IMR-90 (cell line): ENCODE data around the gene MORF4L2. TPM values are rescaled to one million over a fixed set of nuclear protein-coding genes. Genes with fewer than 3 reads are reported as not detected.

Source experiments
- ATAC-seq: fragments of 200-7000 bp; cut with Tn5 transposase; 2 replicates; pipeline ENCODE4 v1.9.1; 2020; ENCODE audit warnings: low read depth, mild to moderate bottlenecking, moderate library complexity
- BruUV-seq: library from RNA; stranded (reverse); fragments of 400-500 nt; replicated peaks from 2 replicates; lab custom pipeline; 2021; lab: Mats Ljungman, UMichigan
- CTCF ChIA-PET: fragments of 300-600 bp; formaldehyde crosslinking; extraction: SDS; loops from one replicate; lab custom pipeline; 2021; ENCODE audit warnings: antibody characterized with exemption; lab: Yijun Ruan, JAX
- POLR2A ChIA-PET: fragments of 300-600 bp; sonication (Branson Sonifier 250); formaldehyde crosslinking; loops from one replicate; lab custom pipeline; 2022; ENCODE audit warnings: antibody characterized with exemption; ENCODE audit not compliant: unreplicated experiment; lab: Charles Lee
- DNase-seq: peaks from one replicate; pipeline ENCODE4 v3.0.0; 2013
- H2AFZ ChIP-seq: replicated peaks from 2 replicates; pipeline ENCODE3; 2013; ENCODE audit warnings: low read length, mild to moderate bottlenecking; ENCODE audit not compliant: poor library complexity
- H2AK5ac ChIP-seq: 2 replicates; pipeline ENCODE4 v1.6.1; 2013; ENCODE audit warnings: low read depth, low read length, inconsistent platforms
- H2AK9ac ChIP-seq: replicated peaks from 2 replicates; pipeline ENCODE3; 2013; ENCODE audit warnings: mild to moderate bottlenecking, low read depth, low read length, moderate library complexity; ENCODE audit not compliant: poor library complexity
- H2BK120ac ChIP-seq: 2 replicates; pipeline ENCODE4 v1.6.1; 2013; ENCODE audit warnings: low read depth, low read length, inconsistent platforms
- H2BK15ac ChIP-seq: 3 replicates; pipeline ENCODE4 v1.6.1; 2013; ENCODE audit warnings: low read depth, low read length, inconsistent platforms
- H2BK20ac ChIP-seq: 2 replicates; pipeline ENCODE4 v1.6.1; 2013; ENCODE audit warnings: low read depth, mild to moderate bottlenecking, inconsistent platforms, low read length, moderate library complexity
- H2BK5ac ChIP-seq: 2 replicates; pipeline ENCODE4 v1.6.1; 2013; ENCODE audit warnings: mild to moderate bottlenecking, low read depth, low read length, inconsistent platforms; ENCODE audit not compliant: poor library complexity, severe bottlenecking
- H3K14ac ChIP-seq: replicated peaks from 2 replicates; pipeline ENCODE4 v1.6.1; 2013; ENCODE audit warnings: low read depth, low read length, inconsistent platforms
- H3K18ac ChIP-seq: 2 replicates; pipeline ENCODE4 v1.6.1; 2013; ENCODE audit warnings: low read depth, low read length, control low read depth
- H3K23ac ChIP-seq: 2 replicates; pipeline ENCODE4 v1.6.1; 2013; ENCODE audit warnings: low read depth, low read length, inconsistent platforms
- H3K27ac ChIP-seq: 2 replicates; pipeline ENCODE4 v1.5.1; 2013; ENCODE audit warnings: mild to moderate bottlenecking, control low read depth, low read length; ENCODE audit not compliant: insufficient read depth
- H3K27me3 ChIP-seq: 2 replicates; pipeline ENCODE4 v1.6.1; 2013; ENCODE audit warnings: low read length; ENCODE audit not compliant: control insufficient read depth, insufficient read depth
- H3K36me3 ChIP-seq: 2 replicates; pipeline ENCODE4 v1.6.1; 2013; ENCODE audit warnings: low read length, mixed read lengths; ENCODE audit not compliant: control insufficient read depth, insufficient read depth
- H3K4ac ChIP-seq: 2 replicates; pipeline ENCODE4 v1.6.1; 2013; ENCODE audit warnings: low read depth, low read length, inconsistent platforms
- H3K4me1 ChIP-seq: 2 replicates; pipeline ENCODE4 v1.6.1; 2013; ENCODE audit warnings: low read length, mixed read lengths; ENCODE audit not compliant: control insufficient read depth, insufficient read depth
- H3K4me2 ChIP-seq: 2 replicates; pipeline ENCODE4 v1.6.1; 2013; ENCODE audit warnings: low read depth, mild to moderate bottlenecking, control low read depth, low read length, moderate library complexity
- H3K4me3 ChIP-seq: 2 replicates; pipeline ENCODE4 v1.5.1; 2013; ENCODE audit warnings: low read depth, mild to moderate bottlenecking, control low read depth, low read length, moderate library complexity; ENCODE audit not compliant: insufficient read depth
- H3K56ac ChIP-seq: 2 replicates; pipeline ENCODE4 v1.6.1; 2013; ENCODE audit warnings: low read length, inconsistent platforms; ENCODE audit not compliant: insufficient read depth; ENCODE audit errors: extremely low read depth
- H3K79me1 ChIP-seq, 2 experiments: 2 replicates each; pipeline ENCODE4 v1.6.1; 2013; ENCODE audit warnings: low read length in 2 of 2, inconsistent platforms in 1 of 2, low read depth in 1 of 2
- H3K9ac ChIP-seq: 2 replicates; pipeline ENCODE4 v1.6.1; 2013; ENCODE audit warnings: low read depth, low read length, control low read depth
- H3K9me1 ChIP-seq: 2 replicates; pipeline ENCODE4 v1.6.1; 2013; ENCODE audit warnings: low read length, inconsistent platforms; ENCODE audit not compliant: insufficient read depth
- H3K9me3 ChIP-seq: 2 replicates; pipeline ENCODE4 v1.6.1; 2013; ENCODE audit warnings: low read length; ENCODE audit not compliant: control insufficient read depth, insufficient read depth
- H4K20me1 ChIP-seq: 2 replicates; pipeline ENCODE4 v1.6.1; 2013; ENCODE audit warnings: low read length, inconsistent platforms; ENCODE audit not compliant: insufficient read depth
- H4K5ac ChIP-seq: 2 replicates; pipeline ENCODE4 v1.6.1; 2013; ENCODE audit warnings: mild to moderate bottlenecking, low read depth, low read length, control low read depth
- H4K8ac ChIP-seq, 2 experiments: 2 replicates each; pipeline ENCODE4 v1.6.1; 2013; ENCODE audit warnings: low read depth in 2 of 2, low read length in 2 of 2, control low read depth in 1 of 2, inconsistent platforms in 1 of 2
- H4K91ac ChIP-seq: 2 replicates; pipeline ENCODE4 v1.6.1; 2013; ENCODE audit warnings: low read depth, low read length, inconsistent platforms; ENCODE audit not compliant: insufficient read depth
- BHLHE40 ChIP-seq: fragments of 150-350 bp; IDR thresholded peaks from 2 replicates; pipeline ENCODE4 v1.6.1; 2016; ENCODE audit warnings: mild to moderate bottlenecking, low read depth, low read length
- CEBPB ChIP-seq: IDR thresholded peaks from 2 replicates; pipeline ENCODE4 v1.6.1; 2012; ENCODE audit warnings: low read depth, low read length, improper control_type of control experiment
- CHD1 ChIP-seq: IDR thresholded peaks from 2 replicates; pipeline ENCODE4 v1.6.1; 2012; ENCODE audit warnings: low read depth, low read length, improper control_type of control experiment
- CTCF ChIP-seq: conservative IDR thresholded peaks from 2 replicates; pipeline ENCODE4 v1.5.1; 2012; ENCODE audit warnings: mild to moderate bottlenecking, low read depth, low read length, improper control_type of control experiment
- MAFK ChIP-seq: IDR thresholded peaks from 2 replicates; pipeline ENCODE4 v1.6.1; 2012; ENCODE audit warnings: low read depth, low read length, improper control_type of control experiment
- RAD21 ChIP-seq: IDR thresholded peaks from 2 replicates; pipeline ENCODE4 v1.6.1; 2012; ENCODE audit warnings: low read length, improper control_type of control experiment
- SMC3 ChIP-seq: fragments of 150-350 bp; IDR thresholded peaks from 2 replicates; pipeline ENCODE4 v1.6.1; 2016; ENCODE audit warnings: low read depth, mild to moderate bottlenecking, antibody characterized with exemption, low read length, moderate library complexity
- WGBS, 2 experiments: methylation state at CpG; one replicate each; pipeline versions ENCODE4 v1.1.5 to v1.1.7; 2013; ENCODE audit warnings: missing lambda C conversion rate in 2 of 2; ENCODE audit not compliant: insufficient read length in 1 of 2; ENCODE audit errors: extremely low coverage in 2 of 2; 5-methylcytosine and 5-hydroxymethylcytosine counted together
- dilution Hi-C: fragments of 300-500 bp; cut with HindIII; formaldehyde crosslinking; loops from one replicate; pipeline ENCODE4 v1.14.3; 2018; ENCODE audit warnings: low sequenced_read_pairs; ENCODE audit not compliant: unreplicated experiment
- in situ Hi-C: fragments of 300-500 bp; cut with MboI; formaldehyde crosslinking; loops from 3 replicates; pipeline ENCODE4 v1.14.3; 2019; ENCODE audit warnings: low sequenced_read_pairs, inconsistent platforms, mixed read lengths
- intact Hi-C: fragments of 100-400 bp; cut with micrococcal nuclease; formaldehyde crosslinking; loops from 2 replicates; pipeline ENCODE4 v1.10.0; 2022
- polyA plus RNA-seq, 3 experiments: library from polyadenylated mRNA; depleted of rRNA; stranded (reverse); fragments of >200 nt; gene quantifications; 2 replicates each; pipeline ENCODE4 v1.2.3, GENCODE V29; 2012; ENCODE audit warnings: low replicate concordance in 1 of 3
- total RNA-seq: library from RNA; depleted of rRNA; stranded (reverse); fragments of >200 nt; gene quantifications from 2 replicates; pipeline ENCODE4 v1.2.3, GENCODE V29; 2012
- TF ChIP-seq, protein P1 (sequence below): fragments of 150-350 bp; IDR thresholded peaks from 2 replicates; pipeline ENCODE4 v1.6.1; 2017; ENCODE audit warnings: mild to moderate bottlenecking, antibody characterized with exemption, low read length, low read depth

MORF4L2 gene
- total and polyA plus RNA-seq, 2 of the 4 experiments (the other 2 are of a cell fraction) = 795 to 1,218 TPM

DNA sequence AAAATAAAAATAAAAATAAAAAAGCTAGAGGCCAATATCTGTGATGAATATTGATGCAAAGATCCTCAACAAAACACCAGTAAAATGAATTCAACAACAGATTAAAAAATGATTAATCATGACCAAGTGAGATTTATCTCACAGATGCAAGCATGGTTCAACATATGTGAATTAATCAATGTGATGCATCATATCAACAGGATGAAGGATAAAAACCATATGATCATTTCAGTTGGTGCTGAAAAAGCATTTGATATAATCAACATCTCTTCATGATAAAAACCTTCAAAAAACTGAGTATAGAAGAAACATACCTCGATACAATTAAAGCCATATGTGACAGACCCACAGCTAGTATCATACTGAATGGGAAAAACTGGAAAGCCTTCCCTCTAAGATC, 38.9 kb downstream of the MORF4L2 start:
- no CpG with 5 or more reads among the region's 1 CpG for WGBS, 2 experiments
- H3K4me1 ChIP-seq = no peaks in the 10 kb centered on the region
- no peak overlapping the region for H3K56ac ChIP-seq
- H3K4ac ChIP-seq = no peak overlapping the region
- no peak overlapping the region for H2BK120ac ChIP-seq
- no peak overlapping the region for H3K23ac ChIP-seq
- no peaks in the 10 kb centered on the region for H3K36me3 ChIP-seq
- no peaks in the 10 kb centered on the region for H3K9me3 ChIP-seq
- H2BK5ac ChIP-seq = no peak overlapping the region
- ChIA-PET CTCF (interaction anchor here (0.7 to 1.2 kb wide), 2 partner anchors 18 to 19 kb away, joined by 3 read pairs; no protein-coding TSS in a partner anchor), POLR2A (interaction anchor here (0.6 kb wide), 1 partner anchor 486 kb away, joined by 3 read pairs; no protein-coding TSS in a partner anchor)
- H3K18ac ChIP-seq = no peak overlapping the region
- no peak overlapping the region for H3K4me2 ChIP-seq
- DNase-seq (no peak), ATAC-seq (no peak)
- H2BK15ac ChIP-seq = no peak overlapping the region
- no TSS peak for BruUV-seq
- H4K8ac ChIP-seq = no peak overlapping the region
- no peaks in the 10 kb centered on the region for H4K20me1 ChIP-seq
- H3K14ac ChIP-seq = no peak overlapping the region
- no peak overlapping the region for H4K91ac ChIP-seq
- H3K27me3 ChIP-seq = no peaks in the 10 kb centered on the region
- no peak overlapping the region for H3K27ac ChIP-seq
- dilution Hi-C loops (no loop called here), intact Hi-C loops (no loop called here), in situ Hi-C loops (no loop called here)
- H2AK9ac ChIP-seq = no peak overlapping the region
- no peaks in the 10 kb centered on the region for H3K79me1 ChIP-seq
- no peak overlapping the region for H3K4me3 ChIP-seq
- H2AFZ ChIP-seq = no peak overlapping the region
- H4K5ac ChIP-seq = no peak overlapping the region
- H2BK20ac ChIP-seq = no peak overlapping the region
- H2AK5ac ChIP-seq = no peak overlapping the region
- TF ChIP-seq MAFK = no peak
- TF ChIP-seq SMC3 = no peak
- TF ChIP-seq, protein P1, sequence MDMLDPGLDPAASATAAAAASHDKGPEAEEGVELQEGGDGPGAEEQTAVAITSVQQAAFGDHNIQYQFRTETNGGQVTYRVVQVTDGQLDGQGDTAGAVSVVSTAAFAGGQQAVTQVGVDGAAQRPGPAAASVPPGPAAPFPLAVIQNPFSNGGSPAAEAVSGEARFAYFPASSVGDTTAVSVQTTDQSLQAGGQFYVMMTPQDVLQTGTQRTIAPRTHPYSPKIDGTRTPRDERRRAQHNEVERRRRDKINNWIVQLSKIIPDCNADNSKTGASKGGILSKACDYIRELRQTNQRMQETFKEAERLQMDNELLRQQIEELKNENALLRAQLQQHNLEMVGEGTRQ = no peak
- TF ChIP-seq CHD1 = no peak
- no peak for TF ChIP-seq BHLHE40
- no peak for TF ChIP-seq CTCF
- no peak for TF ChIP-seq RAD21
- no peak for TF ChIP-seq CEBPB
- no peaks in the 10 kb centered on the region for H3K9me1 ChIP-seq
- H3K9ac ChIP-seq = no peak overlapping the region
